ENCODE measurements around the gene LPAR2. TPM values are rescaled to one million over a fixed set of nuclear protein-coding genes. Genes with fewer than 3 reads are reported as not detected.

LPAR2 gene
- total and polyA plus RNA-seq, 8 donors = 4.1 to 156 (median 19.0) TPM

- peaks cover 0 to 24% (median 0%) of the 10 kb centered on the region in 3 donors for H3K27me3 ChIP-seq
- peaks cover 0 to 40% (median 21%) of the 10 kb centered on the region in 4 donors for H3K36me3 ChIP-seq
- intact Hi-C loops (cut with DNase I; ENCODE audit: low total_unique reads) = no loop called here
- peaks cover 13 to 34% (median 30%) of the 10 kb centered on the region in 4 donors for H3K4me1 ChIP-seq
- H3K9me3 ChIP-seq = no peaks in the 10 kb centered on the region
- WGBS, 5 donors = 81 to 88% (median 84%) methylated on average over 47 to 48 of the region's 48 CpGs
- peak; percentile 27 to 38 for DNase-seq
- no peak for TF ChIP-seq EP300 (IDR thresholded peaks at IDR 0.05)
- TF ChIP-seq CTCF (IDR thresholded peaks at IDR 0.05) = no peak
- TF ChIP-seq POLR2AphosphoS5 (IDR thresholded peaks at IDR 0.05) = no peak
- no peak for TF ChIP-seq POLR2A (IDR thresholded peaks at IDR 0.05)
- H3K27ac ChIP-seq = peak overlapping the region; percentile 79 to 95 (median 88)
- peak overlapping the region; percentile 59 to 71 (median 60) for H3K4me3 ChIP-seq
These were observed 1.2 kb downstream of the LPAR2 start for GRCh38 chr19:19626516-19627472.

- Histone ChIP-seq H3K9me3 (no peaks in the 10 kb centered on the region), H3K4me1 (peaks cover 13 to 42% (median 37%) of the 10 kb centered on the region in 4 donors), H3K36me3 (peaks cover 0 to 19% (median 12%) of the 10 kb centered on the region in 4 donors), H3K27me3 (peaks cover 0 to 24% (median 0%) of the 10 kb centered on the region in 3 donors), H3K27ac (no peak overlapping the region), H3K4me3 (no peak overlapping the region)
- DNase-seq = no peak
- intact Hi-C loops (cut with DNase I; ENCODE audit: low total_unique reads) = no loop called here
- WGBS, 5 donors = 91 to 95% (median 93%) methylated on average over 18 to 19 of the region's 19 CpGs
- no peak for TF ChIP-seq CTCF (IDR thresholded peaks at IDR 0.05)
- no peak for TF ChIP-seq POLR2A (IDR thresholded peaks at IDR 0.05)
- no peak for TF ChIP-seq POLR2AphosphoS5 (IDR thresholded peaks at IDR 0.05)
- TF ChIP-seq EP300 (IDR thresholded peaks at IDR 0.05) = no peak
These were observed 3.9 kb downstream of the LPAR2 start for GRCh38 chr19:19624032-19624570.

- Histone ChIP-seq H3K27ac (no peak overlapping the region), H3K9me3 (no peaks in the 10 kb centered on the region), H3K36me3 (peaks cover 0 to 19% (median 12%) of the 10 kb centered on the region in 4 donors), H3K4me1 (peaks cover 17 to 40% (median 37%) of the 10 kb centered on the region in 4 donors), H3K4me3 (no peak overlapping the region), H3K27me3 (peaks cover 0 to 19% (median 0%) of the 10 kb centered on the region in 3 donors)
- intact Hi-C loops (cut with DNase I; ENCODE audit: low total_unique reads) = no loop called here
- no peak for DNase-seq
- no peak for TF ChIP-seq POLR2AphosphoS5 (IDR thresholded peaks at IDR 0.05)
- TF ChIP-seq EP300 (IDR thresholded peaks at IDR 0.05) = no peak
- TF ChIP-seq POLR2A (IDR thresholded peaks at IDR 0.05) = no peak
- TF ChIP-seq CTCF (IDR thresholded peaks at IDR 0.05) = no peak
- WGBS, 5 donors = 80 to 93% (median 86%) methylated on average over 5 of the region's 5 CpGs
These were observed 4.6 kb downstream of the LPAR2 start for GRCh38 chr19:19623383-19623782.

- Histone ChIP-seq H3K27me3 (peaks cover 0 to 30% (median 0%) of the 10 kb centered on the region in 3 donors), H3K4me1 (peaks cover 9 to 23% (median 20%) of the 10 kb centered on the region in 4 donors), H3K4me3 (no peak overlapping the region), H3K9me3 (no peaks in the 10 kb centered on the region), H3K27ac (peak overlapping the region in 2 of 5 donors; percentile 64 to 69), H3K36me3 (peaks cover 0 to 19% (median 12%) of the 10 kb centered on the region in 4 donors)
- intact Hi-C loops (cut with DNase I; ENCODE audit: low total_unique reads) = no loop called here
- TF ChIP-seq EP300 (IDR thresholded peaks at IDR 0.05) = no peak
- TF ChIP-seq CTCF (IDR thresholded peaks at IDR 0.05) = no peak
- whole genome bisulfite sequencing, 5 donors = 56 to 70% (median 67%) methylated on average over 7 of the region's 7 CpGs
- DNase-seq = no peak
These were observed 8.2 kb downstream of the LPAR2 start for GRCh38 chr19:19619849-19620210.
